ENCODE measurements around the gene RBFOX2. TPM values are rescaled to one million over a fixed set of nuclear protein-coding genes. Genes with fewer than 3 reads are reported as not detected.

RBFOX2 gene
- total RNA-seq, 1 donor from 2014 or later, result 210 TPM

DNA sequence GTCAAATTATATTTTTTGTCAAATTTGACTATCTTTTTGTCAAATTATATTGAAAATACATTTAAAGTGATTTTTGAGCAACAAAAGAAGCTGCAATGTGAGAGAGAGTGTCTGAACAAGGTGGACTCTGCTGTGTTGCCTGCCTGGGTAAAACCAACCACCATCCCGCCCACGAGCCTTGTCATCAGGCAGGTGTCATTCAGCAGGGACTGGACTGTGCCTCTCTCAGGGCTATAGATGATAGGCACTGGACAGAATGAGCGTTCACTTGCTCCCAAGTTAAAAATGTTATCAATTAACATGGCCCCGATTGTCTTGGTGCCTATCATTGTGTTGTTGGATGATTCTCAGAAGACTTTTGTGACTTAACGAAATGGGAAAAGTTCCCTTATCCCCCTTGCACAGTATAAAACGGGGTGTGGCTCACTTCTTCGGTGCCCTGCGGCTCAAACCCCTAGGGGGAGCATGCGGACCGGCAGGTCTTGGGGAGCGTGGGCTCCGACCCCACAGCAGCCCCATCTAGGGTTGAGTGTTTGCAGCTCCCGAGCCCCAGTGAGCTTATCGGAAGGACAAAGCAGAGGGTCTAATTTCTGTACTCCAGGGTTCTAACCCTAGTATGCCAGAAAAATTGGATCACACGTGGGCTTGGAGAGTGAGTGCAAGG, 309.3 kb downstream of the RBFOX2 start:
- Mint-ChIP-seq H3K27ac (no peak overlapping the region), H3K27me3 (ENCODE audit: low read depth) (peaks cover 6% of the 10 kb centered on the region), H3K9me3 (peaks cover 5% of the 10 kb centered on the region), H3K4me1 (peaks cover 5% of the 10 kb centered on the region), H3K4me3 (no peak overlapping the region), H3K36me3 (no peaks in the 10 kb centered on the region)
- TF ChIP-seq, protein P1, sequence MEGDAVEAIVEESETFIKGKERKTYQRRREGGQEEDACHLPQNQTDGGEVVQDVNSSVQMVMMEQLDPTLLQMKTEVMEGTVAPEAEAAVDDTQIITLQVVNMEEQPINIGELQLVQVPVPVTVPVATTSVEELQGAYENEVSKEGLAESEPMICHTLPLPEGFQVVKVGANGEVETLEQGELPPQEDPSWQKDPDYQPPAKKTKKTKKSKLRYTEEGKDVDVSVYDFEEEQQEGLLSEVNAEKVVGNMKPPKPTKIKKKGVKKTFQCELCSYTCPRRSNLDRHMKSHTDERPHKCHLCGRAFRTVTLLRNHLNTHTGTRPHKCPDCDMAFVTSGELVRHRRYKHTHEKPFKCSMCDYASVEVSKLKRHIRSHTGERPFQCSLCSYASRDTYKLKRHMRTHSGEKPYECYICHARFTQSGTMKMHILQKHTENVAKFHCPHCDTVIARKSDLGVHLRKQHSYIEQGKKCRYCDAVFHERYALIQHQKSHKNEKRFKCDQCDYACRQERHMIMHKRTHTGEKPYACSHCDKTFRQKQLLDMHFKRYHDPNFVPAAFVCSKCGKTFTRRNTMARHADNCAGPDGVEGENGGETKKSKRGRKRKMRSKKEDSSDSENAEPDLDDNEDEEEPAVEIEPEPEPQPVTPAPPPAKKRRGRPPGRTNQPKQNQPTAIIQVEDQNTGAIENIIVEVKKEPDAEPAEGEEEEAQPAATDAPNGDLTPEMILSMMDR (IDR thresholded peaks at IDR 0.05; ENCODE audit: unreplicated experiment), result no peak
- DNase-seq (ENCODE audit: low spot score in 2 of 2, unreplicated experiment in 2 of 2), result no peak

DNA sequence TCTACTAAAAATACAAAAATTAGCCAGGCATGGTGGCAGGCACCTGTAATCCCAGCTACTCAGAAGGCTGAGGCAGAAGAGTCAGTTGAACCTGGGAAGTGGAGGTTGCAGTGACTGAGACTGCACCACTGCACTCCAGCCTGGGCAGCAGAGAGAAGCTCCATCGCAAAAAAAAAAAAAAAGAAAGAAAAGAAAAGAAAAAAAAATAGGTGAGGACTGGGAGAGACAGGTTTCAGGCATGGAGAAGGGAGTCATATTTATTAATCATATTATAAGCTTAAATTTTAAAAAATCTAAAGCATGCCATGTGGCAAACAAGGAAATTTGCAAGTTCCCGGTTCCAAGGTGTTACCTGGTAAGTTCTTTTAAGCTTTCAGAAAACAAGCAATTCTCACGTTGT, 311.1 kb downstream of the RBFOX2 start, which contains the start of gene APOL5:
APOL5 (plus strand) TSS at position 301 of the 400 bp plus-strand sequence; CDS start at position 301, 0 bp downstream.
- Mint-ChIP-seq H3K4me3 (no peak within 1 kb of the TSS), H3K4me1 (peaks cover 5% of the 10 kb centered on the region), H3K36me3 (no peaks in the 10 kb centered on the region), H3K27me3 (ENCODE audit: low read depth) (peaks cover 10% of the 10 kb centered on the region), H3K9me3 (peaks cover 17% of the 10 kb centered on the region), H3K27ac (no peak within 1 kb of the TSS)
- DNase-seq (ENCODE audit: low spot score in 2 of 2, unreplicated experiment in 2 of 2), result no peak
- TF ChIP-seq, protein P1 (IDR thresholded peaks at IDR 0.05; ENCODE audit: unreplicated experiment), result no peak

DNA sequence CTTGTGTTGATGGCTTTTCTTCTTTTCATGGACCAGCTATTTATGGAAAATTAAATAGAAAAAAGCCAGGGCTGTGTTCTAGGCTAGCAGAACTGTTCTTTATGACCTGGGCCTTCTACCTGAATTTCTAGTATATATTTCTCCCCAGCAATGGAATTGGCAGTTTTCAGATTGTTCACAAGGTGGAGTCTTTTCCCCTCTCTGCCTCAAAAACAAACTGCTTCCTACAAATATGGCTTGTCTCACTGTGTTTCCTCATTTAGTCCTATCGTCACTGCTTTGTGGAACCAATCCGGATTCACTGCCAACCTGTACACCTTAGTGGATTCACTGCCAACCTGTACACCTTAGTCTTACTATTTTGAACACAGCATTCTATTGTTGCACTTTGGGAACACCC, 316.0 kb downstream of the RBFOX2 start:
- peaks cover 6% of the 10 kb centered on the region for H3K27me3 Mint-ChIP-seq (ENCODE audit: low read depth)
- peaks cover 13% of the 10 kb centered on the region for H3K9me3 Mint-ChIP-seq
- H3K4me1 Mint-ChIP-seq, result peaks cover 3% of the 10 kb centered on the region
- H3K36me3 Mint-ChIP-seq, result no peaks in the 10 kb centered on the region
- no peak for DNase-seq (ENCODE audit: low spot score in 2 of 2, unreplicated experiment in 2 of 2)
- no peak overlapping the region for H3K4me3 Mint-ChIP-seq
- TF ChIP-seq, protein P1 (IDR thresholded peaks at IDR 0.05; ENCODE audit: unreplicated experiment), result no peak
- H3K27ac Mint-ChIP-seq, result no peak overlapping the region

DNA sequence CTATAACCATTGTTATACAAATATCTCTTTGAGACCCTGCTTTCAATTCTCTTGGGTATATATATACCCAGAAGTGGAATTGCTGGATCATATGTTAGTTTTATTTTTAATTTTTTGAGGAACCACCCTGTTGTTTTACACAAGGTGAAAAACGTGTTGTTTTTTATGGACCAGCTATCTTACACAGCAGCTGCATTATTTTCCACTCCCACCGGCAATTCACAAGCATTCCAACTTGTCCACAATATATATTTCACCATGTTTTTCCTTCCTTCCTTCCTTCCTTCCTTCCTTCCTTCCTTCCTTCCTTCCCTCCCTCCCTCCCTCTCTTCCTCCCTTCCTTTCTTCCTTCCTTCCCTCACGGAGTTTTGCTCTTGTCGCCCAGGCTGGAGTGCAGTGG, 317.3 kb downstream of the RBFOX2 start:
- Mint-ChIP-seq H3K36me3 (no peaks in the 10 kb centered on the region), H3K27me3 (ENCODE audit: low read depth) (peaks cover 5% of the 10 kb centered on the region), H3K4me1 (peaks cover 3% of the 10 kb centered on the region), H3K4me3 (no peak overlapping the region), H3K27ac (no peak overlapping the region), H3K9me3 (peaks cover 13% of the 10 kb centered on the region)
- TF ChIP-seq, protein P1 (IDR thresholded peaks at IDR 0.05; ENCODE audit: unreplicated experiment), result no peak
- DNase-seq (ENCODE audit: low spot score in 2 of 2, unreplicated experiment in 2 of 2), result no peak

DNA sequence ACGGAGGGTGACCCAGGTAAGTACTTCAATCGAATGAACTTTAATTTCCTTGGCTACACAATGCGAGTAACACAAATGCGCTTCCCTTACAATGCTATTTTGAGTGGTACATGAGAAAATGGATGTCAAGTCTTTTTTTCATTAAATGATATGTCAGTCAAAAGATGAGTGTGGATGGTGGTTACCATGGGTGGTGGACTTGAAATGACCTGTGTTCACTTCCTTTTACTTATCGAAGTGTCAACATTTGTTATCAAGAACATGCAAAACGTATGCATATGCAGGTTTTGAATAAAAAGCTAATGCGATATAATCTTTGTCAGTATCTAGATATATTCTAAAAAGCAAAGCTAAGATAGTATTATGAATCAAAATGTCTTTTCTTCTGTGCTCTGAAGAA, 319.7 kb downstream of the RBFOX2 start:
- H3K9me3 Mint-ChIP-seq, result peaks cover 13% of the 10 kb centered on the region
- H3K27ac Mint-ChIP-seq, result no peak overlapping the region
- H3K27me3 Mint-ChIP-seq (ENCODE audit: low read depth), result peaks cover 4% of the 10 kb centered on the region
- H3K4me3 Mint-ChIP-seq, result no peak overlapping the region
- H3K4me1 Mint-ChIP-seq, result peaks cover 3% of the 10 kb centered on the region
- TF ChIP-seq, protein P1 (IDR thresholded peaks at IDR 0.05; ENCODE audit: unreplicated experiment), result no peak
- DNase-seq (ENCODE audit: low spot score in 2 of 2, unreplicated experiment in 2 of 2), result no peak
- H3K36me3 Mint-ChIP-seq, result no peaks in the 10 kb centered on the region
